Neural cell (in vitro differentiated cells): Measurements from ENCODE around the gene ARHGEF7. TPM values are rescaled to one million over a fixed set of nuclear protein-coding genes. Genes with fewer than 3 reads are reported as not detected.

Source experiments
- H2AFZ ChIP-seq: fragments of 200-600, 300-800 bp; sonication (generic), shearing (Covaris generic); 2 replicates; pipeline ENCODE4 v1.6.0; 2014; ENCODE audit warnings: low read depth, mild to moderate bottlenecking, antibody characterized with exemption, low read length, moderate library complexity
- H3F3A ChIP-seq: fragments of 200-600 bp; shearing (Covaris generic); 2 replicates; pipeline ENCODE4 v1.6.1; 2016; ENCODE audit warnings: mild to moderate bottlenecking, moderate library complexity, mixed read lengths, antibody characterized with exemption, low read length; ENCODE audit not compliant: insufficient read depth, poor library complexity, severe bottlenecking
- H3K27ac ChIP-seq: fragments of 200-600, 300-800 bp; sonication (generic), shearing (Covaris generic); 2 replicates; pipeline ENCODE4 v1.5.1; 2014; ENCODE audit warnings: mild to moderate bottlenecking, low read length, moderate library complexity
- H3K27me3 ChIP-seq: fragments of 300-800, 200-600 bp; sonication (generic), shearing (Covaris generic); 2 replicates; pipeline ENCODE4 v1.6.0; 2014; ENCODE audit warnings: mild to moderate bottlenecking, low read depth, low read length, moderate library complexity; ENCODE audit not compliant: insufficient read depth
- H3K36me3 ChIP-seq: fragments of 300-800, 200-600 bp; sonication (generic), shearing (Covaris generic); 2 replicates; pipeline ENCODE4 v1.5.1; 2014; ENCODE audit warnings: mild to moderate bottlenecking, antibody characterized with exemption, low read length, moderate library complexity; ENCODE audit not compliant: insufficient read depth
- H3K4me2 ChIP-seq: fragments of 300-800, 200-600 bp; sonication (generic), shearing (Covaris generic); 2 replicates; pipeline ENCODE4 v1.6.0; 2014; ENCODE audit warnings: mild to moderate bottlenecking, low read length
- H3K4me3 ChIP-seq: fragments of 300-800, 200-600 bp; sonication (generic), shearing (Covaris generic); 2 replicates; pipeline ENCODE4 v1.5.1; 2014; ENCODE audit warnings: mild to moderate bottlenecking, low read length, moderate library complexity
- H3K79me2 ChIP-seq: fragments of 200-600 bp; shearing (Covaris generic); replicated peaks from 2 replicates; pipeline ENCODE4 v1.6.0; 2014; ENCODE audit warnings: mild to moderate bottlenecking, low read length, moderate library complexity; ENCODE audit not compliant: insufficient read depth
- H3K9ac ChIP-seq: fragments of 300-800, 200-600 bp; sonication (generic), shearing (Covaris generic); 2 replicates; pipeline ENCODE4 v1.6.1; 2016; ENCODE audit warnings: mild to moderate bottlenecking, low read length, mixed read lengths
- H3K9me2 ChIP-seq: fragments of 200-600 bp; shearing (Covaris generic); 2 replicates; pipeline ENCODE4 v1.6.1; 2016; ENCODE audit warnings: mild to moderate bottlenecking, low read length, mixed read lengths; ENCODE audit not compliant: insufficient read depth
- H3K9me3 ChIP-seq: fragments of 200-600, 300-800 bp; sonication (generic), shearing (Covaris generic); 2 replicates; pipeline ENCODE4 v1.6.1; 2016; ENCODE audit warnings: mild to moderate bottlenecking, mixed run types, low read length, moderate library complexity, mixed read lengths
- H4K20me1 ChIP-seq: fragments of 200-600 bp; shearing (Covaris generic); 2 replicates; pipeline ENCODE4 v1.6.1; 2016; ENCODE audit warnings: mild to moderate bottlenecking, mixed run types; ENCODE audit not compliant: insufficient read depth
- CTCF ChIP-seq: fragments of 450-650 bp; IDR thresholded peaks from 2 replicates; pipeline ENCODE4 v1.5.1; 2014; ENCODE audit warnings: antibody characterized with exemption, mild to moderate bottlenecking, moderate library complexity; ENCODE audit not compliant: poor library complexity, severe bottlenecking
- EP300 ChIP-seq: fragments of 450-650 bp; conservative IDR thresholded peaks from 2 replicates; pipeline ENCODE4 v1.6.1; 2014; ENCODE audit warnings: antibody characterized with exemption, mild to moderate bottlenecking, moderate library complexity; ENCODE audit not compliant: poor library complexity, severe bottlenecking
- EZH2 ChIP-seq: fragments of 200-600, 300-800 bp; shearing (Covaris generic), sonication (generic); IDR thresholded peaks from 2 replicates; pipeline ENCODE4 v1.6.1; 2014; ENCODE audit warnings: antibody characterized with exemption, low read length, borderline replicate concordance, mild to moderate bottlenecking; ENCODE audit not compliant: insufficient read depth, poor library complexity, severe bottlenecking
- MXI1 ChIP-seq: fragments of 450-650 bp; conservative IDR thresholded peaks from 2 replicates; pipeline ENCODE4 v1.6.1; 2014; ENCODE audit warnings: antibody characterized with exemption, mild to moderate bottlenecking; ENCODE audit not compliant: poor library complexity, severe bottlenecking
- POLR2AphosphoS5 ChIP-seq: IDR thresholded peaks from 2 replicates; pipeline ENCODE4 v1.6.1; 2012
- RAD21 ChIP-seq: fragments of 450-650 bp; conservative IDR thresholded peaks from 2 replicates; pipeline ENCODE4 v1.6.1; 2014; ENCODE audit warnings: antibody characterized with exemption, mild to moderate bottlenecking, moderate library complexity
- REST ChIP-seq: IDR thresholded peaks from 2 replicates; pipeline ENCODE4 v1.6.1; 2012; ENCODE audit warnings: borderline replicate concordance
- SMC3 ChIP-seq: fragments of 450-650 bp; conservative IDR thresholded peaks from 2 replicates; pipeline ENCODE4 v1.6.1; 2014; ENCODE audit warnings: antibody characterized with exemption, mild to moderate bottlenecking, moderate library complexity; ENCODE audit not compliant: poor library complexity
- TAF1 ChIP-seq: IDR thresholded peaks from 2 replicates; pipeline ENCODE4 v1.6.1; 2012; ENCODE audit warnings: low read depth
- polyA plus RNA-seq: library from polyadenylated mRNA; depleted of rRNA; stranded (reverse); fragments of >200 nt; gene quantifications from 2 replicates; pipeline ENCODE4 v1.2.3, GENCODE V29; 2014

ARHGEF7 gene
- polyA plus RNA-seq, 1 donor from 2014 or later, result 155 TPM

- H3K27ac ChIP-seq, result no peak overlapping the region
- H3K79me2 ChIP-seq, result no peaks in the 10 kb centered on the region
- no peak overlapping the region for H3K4me3 ChIP-seq
- H3K4me2 ChIP-seq, result no peak overlapping the region
- H3K36me3 ChIP-seq, result no peaks in the 10 kb centered on the region
- TF ChIP-seq TAF1 (no peak), RAD21 (no peak), SMC3 (no peak), REST (no peak), POLR2AphosphoS5 (no peak), EP300 (no peak), EZH2 (no peak), MXI1 (no peak), CTCF (no peak)
- no peaks in the 10 kb centered on the region for H3K9me3 ChIP-seq
- no peak overlapping the region for H2AFZ ChIP-seq
- no peaks in the 10 kb centered on the region for H3F3A ChIP-seq
- no peak overlapping the region for H3K9ac ChIP-seq
- H3K27me3 ChIP-seq, result no peaks in the 10 kb centered on the region
- no peaks in the 10 kb centered on the region for H4K20me1 ChIP-seq
- H3K9me2 ChIP-seq, result no peaks in the 10 kb centered on the region
Observed at GRCh38 chr13:111324736-111325135, 209.6 kb downstream of the ARHGEF7 start.

DNA sequence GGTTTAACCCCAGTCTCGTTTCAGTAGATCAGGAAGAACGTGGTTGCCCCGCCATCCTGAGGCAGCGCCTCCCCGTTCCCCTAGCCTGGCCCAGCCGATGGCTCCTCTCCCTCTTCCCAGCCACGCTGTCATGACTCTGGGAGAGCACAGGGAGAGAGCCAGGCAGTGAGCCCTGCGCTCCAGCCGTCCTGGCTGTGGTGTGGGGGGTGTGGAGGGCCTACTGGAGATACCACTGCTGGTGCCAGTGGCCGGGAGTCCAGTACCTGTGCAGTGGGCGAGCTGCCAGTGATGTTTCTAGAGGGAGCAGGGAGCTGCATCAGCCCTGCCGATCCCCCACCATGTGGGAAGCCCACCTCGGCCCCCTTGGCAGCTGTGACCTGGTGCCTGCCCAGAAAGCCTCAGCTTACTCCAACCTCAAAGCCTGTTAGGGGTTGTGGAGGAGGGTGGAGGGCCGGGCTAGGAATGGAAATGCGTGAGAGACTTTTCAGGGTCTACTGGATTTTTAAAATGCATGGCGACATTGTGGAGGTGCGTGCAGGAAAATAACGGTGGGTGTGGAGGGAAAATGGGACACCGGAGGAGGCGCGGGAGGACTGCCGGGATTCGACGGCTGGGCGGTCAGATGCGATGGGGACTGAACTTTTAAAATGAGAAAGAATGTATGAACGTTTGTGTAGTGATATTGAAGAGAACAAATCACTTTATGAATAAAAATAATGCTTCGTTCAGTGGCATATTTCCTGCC lies 210.2 kb downstream of the ARHGEF7 start:
- H3K79me2 ChIP-seq, result no peaks in the 10 kb centered on the region
- no peak overlapping the region for H3K27ac ChIP-seq
- no peaks in the 10 kb centered on the region for H3K9me2 ChIP-seq
- TF ChIP-seq RAD21 (no peak), MXI1 (no peak), SMC3 (no peak), TAF1 (no peak), POLR2AphosphoS5 (no peak), EP300 (no peak), REST (no peak), CTCF (no peak), EZH2 (no peak)
- no peaks in the 10 kb centered on the region for H3K36me3 ChIP-seq
- H3K4me3 ChIP-seq, result no peak overlapping the region
- no peak overlapping the region for H3K4me2 ChIP-seq
- no peaks in the 10 kb centered on the region for H3K9me3 ChIP-seq
- no peak overlapping the region for H2AFZ ChIP-seq
- no peaks in the 10 kb centered on the region for H3F3A ChIP-seq
- no peaks in the 10 kb centered on the region for H4K20me1 ChIP-seq
- no peaks in the 10 kb centered on the region for H3K27me3 ChIP-seq
- H3K9ac ChIP-seq, result no peak overlapping the region
